Fibroblast of gingiva (primary cell): ENCODE results near the gene ADAM8.
"Not testable (repeated sequence)": the region's sequence is repeated elsewhere in the genome, so short reads cannot be mapped to it uniquely, and the experiment has no call there.

Experiments used
- DNase-seq: peaks from one replicate; pipeline ENCODE4 v3.0.0-alpha.2; 2011; ENCODE audit warnings: low read depth

ADAM8 gene

GRCh38 chr10:133249094-133249780 is 27.4 kb downstream of the ADAM8 start:
- DNase-seq, result no peak

GRCh38 chr10:133248334-133248715 is 28.3 kb downstream of the ADAM8 start:
- DNase-seq, result no peak

GRCh38 chr10:133247681-133248333 is 28.9 kb downstream of the ADAM8 start:
- no peak for DNase-seq

GRCh38 chr10:133246236-133246626 is 30.4 kb downstream of the ADAM8 start:
- no peak for DNase-seq

GRCh38 chr10:133245439-133246235 is 31.0 kb downstream of the ADAM8 start:
- DNase-seq, result no peak

GRCh38 chr10:133243593-133243992 is 33.1 kb downstream of the ADAM8 start:
- DNase-seq, result no peak

- DNase-seq, result no peak
Observed at GRCh38 chr10:133242611-133243356, 33.9 kb downstream of the ADAM8 start.

- DNase-seq, result no peak
Observed at GRCh38 chr10:133241501-133242205, 35.0 kb downstream of the ADAM8 start.

- no peak for DNase-seq
Observed at GRCh38 chr10:133239990-133240389, 36.7 kb downstream of the ADAM8 start.

GRCh38 chr10:133238466-133238804 is 38.2 kb downstream of the ADAM8 start:
- no peak for DNase-seq

- DNase-seq, result no peak
Observed at GRCh38 chr10:133237588-133238465, 38.8 kb downstream of the ADAM8 start, which contains the start of gene VENTX. Gene VENTX, plus strand, starts transcription at chr10:133237855. Its CDS starts 60 bp downstream, at chr10:133237915.

GRCh38 chr10:133237241-133237587 is 39.5 kb downstream of the ADAM8 start:
- DNase-seq, result no peak

- no peak for DNase-seq
Observed at GRCh38 chr10:133236401-133237240, 40.0 kb downstream of the ADAM8 start.

GRCh38 chr10:133235932-133236331 is 40.7 kb downstream of the ADAM8 start:
- DNase-seq, result no peak

- DNase-seq, result no peak
Observed at GRCh38 chr10:133235265-133235855, 41.3 kb downstream of the ADAM8 start.

GRCh38 chr10:133234796-133235195 is 41.9 kb downstream of the ADAM8 start:
- not testable (repeated sequence) for DNase-seq

GRCh38 chr10:133231946-133232574 is 44.6 kb downstream of the ADAM8 start:
- DNase-seq, result no peak

- DNase-seq, result no peak
Observed at GRCh38 chr10:133231244-133231945, 45.3 kb downstream of the ADAM8 start.
